Colon (tissue), 2 donors: ENCODE measurements around the gene PSMD2.
"Not testable (repeated sequence)": the region's sequence is repeated elsewhere in the genome, so short reads cannot be mapped to it uniquely, and the experiment has no call there.

ENCODE experiments used
- FAIRE-seq: peaks from 2 replicates; lab custom pipeline; 2012; peaks lifted over from hg19 to GRCh38; lab: Jason Lieb, UNC
- donor health status: control.
- donor health status: control.

PSMD2 gene

GRCh38 chr3:184339451-184340135 is 40.6 kb downstream of the PSMD2 start:
- not testable (repeated sequence) for FAIRE-seq

GRCh38 chr3:184341925-184342324 is 42.9 kb downstream of the PSMD2 start:
- no peak for FAIRE-seq

- no peak for FAIRE-seq
These were observed 44.3 kb downstream of the PSMD2 start for GRCh38 chr3:184343200-184343876.

DNA sequence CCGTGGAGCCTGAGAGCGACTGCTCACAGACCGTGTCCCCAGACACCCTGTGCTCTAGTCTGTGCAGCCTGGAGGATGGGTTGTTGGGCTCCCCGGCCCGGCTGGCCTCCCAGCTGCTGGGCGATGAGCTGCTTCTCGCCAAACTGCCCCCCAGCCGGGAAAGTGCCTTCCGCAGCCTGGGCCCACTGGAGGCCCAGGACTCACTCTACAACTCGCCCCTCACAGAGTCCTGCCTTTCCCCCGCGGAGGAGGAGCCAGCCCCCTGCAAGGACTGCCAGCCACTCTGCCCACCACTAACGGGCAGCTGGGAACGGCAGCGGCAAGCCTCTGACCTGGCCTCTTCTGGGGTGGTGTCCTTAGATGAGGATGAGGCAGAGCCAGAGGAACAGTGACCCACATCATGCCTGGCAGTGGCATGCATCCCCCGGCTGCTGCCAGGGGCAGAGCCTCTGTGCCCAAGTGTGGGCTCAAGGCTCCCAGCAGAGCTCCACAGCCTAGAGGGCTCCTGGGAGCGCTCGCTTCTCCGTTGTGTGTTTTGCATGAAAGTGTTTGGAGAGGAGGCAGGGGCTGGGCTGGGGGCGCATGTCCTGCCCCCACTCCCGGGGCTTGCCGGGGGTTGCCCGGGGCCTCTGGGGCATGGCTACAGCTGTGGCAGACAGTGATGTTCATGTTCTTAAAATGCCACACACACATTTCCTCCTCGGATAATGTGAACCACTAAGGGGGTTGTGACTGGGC is 45.7 kb downstream of the PSMD2 start:
- no peak for FAIRE-seq

- no peak for FAIRE-seq
These were observed 46.5 kb downstream of the PSMD2 start for GRCh38 chr3:184345317-184346144.

- FAIRE-seq = no peak
These were observed 47.6 kb downstream of the PSMD2 start for GRCh38 chr3:184346480-184347190.

DNA sequence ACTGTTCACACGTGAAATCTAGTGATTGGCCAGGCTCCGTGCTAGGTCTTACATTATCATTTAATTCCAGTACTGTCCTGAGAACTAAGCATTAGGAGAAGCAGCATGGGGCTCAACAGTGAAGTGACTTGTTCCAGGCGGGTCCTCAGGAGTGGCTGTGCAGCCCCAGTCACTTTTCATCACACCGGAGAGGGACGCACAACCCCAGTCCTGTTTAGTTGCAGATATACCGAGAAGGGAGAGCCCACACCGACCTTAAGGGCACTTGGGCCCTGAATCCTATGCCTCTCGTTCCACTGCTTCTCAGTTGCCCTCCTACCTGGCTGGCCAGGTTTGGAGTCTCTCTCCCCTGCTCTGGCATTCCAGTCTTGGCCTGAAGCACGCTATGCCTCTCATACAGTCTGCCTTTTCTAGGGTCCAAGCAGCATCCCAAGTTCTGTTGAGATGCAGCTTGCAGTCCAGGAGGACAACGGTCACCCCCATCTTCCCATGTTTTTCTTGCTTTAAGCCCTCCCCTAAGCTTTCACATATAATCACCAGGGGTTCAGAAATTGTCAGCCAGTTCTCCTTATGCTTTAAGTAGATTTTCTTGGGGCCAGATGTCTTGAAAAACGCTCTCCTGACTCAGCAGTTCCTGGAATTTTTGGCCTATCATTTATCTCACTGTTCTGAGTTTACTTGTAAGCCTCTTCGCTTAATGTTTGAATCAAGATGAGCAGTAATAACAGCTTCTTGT is 48.4 kb downstream of the PSMD2 start:
- FAIRE-seq = no peak

DNA sequence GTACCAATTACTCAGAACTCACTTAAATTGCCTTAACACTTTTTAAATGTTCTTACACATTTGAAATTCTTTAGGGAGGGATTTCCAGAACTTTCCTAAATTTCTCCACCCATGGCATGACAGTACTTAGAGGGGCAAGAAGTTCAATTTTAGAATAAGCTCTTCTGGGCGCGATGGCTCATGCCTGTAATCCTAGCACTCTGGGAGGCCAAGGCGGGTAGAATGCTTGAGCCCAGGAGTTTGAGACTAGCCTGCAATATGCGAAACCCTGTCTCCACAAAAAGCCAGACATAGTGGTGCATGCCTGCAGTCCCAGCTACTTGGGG is 49.0 kb downstream of the PSMD2 start:
- FAIRE-seq = no peak

- no peak for FAIRE-seq
These were observed 50.8 kb downstream of the PSMD2 start for GRCh38 chr3:184349563-184350470.

- FAIRE-seq = no peak
These were observed 51.6 kb downstream of the PSMD2 start for GRCh38 chr3:184350618-184351017.

DNA sequence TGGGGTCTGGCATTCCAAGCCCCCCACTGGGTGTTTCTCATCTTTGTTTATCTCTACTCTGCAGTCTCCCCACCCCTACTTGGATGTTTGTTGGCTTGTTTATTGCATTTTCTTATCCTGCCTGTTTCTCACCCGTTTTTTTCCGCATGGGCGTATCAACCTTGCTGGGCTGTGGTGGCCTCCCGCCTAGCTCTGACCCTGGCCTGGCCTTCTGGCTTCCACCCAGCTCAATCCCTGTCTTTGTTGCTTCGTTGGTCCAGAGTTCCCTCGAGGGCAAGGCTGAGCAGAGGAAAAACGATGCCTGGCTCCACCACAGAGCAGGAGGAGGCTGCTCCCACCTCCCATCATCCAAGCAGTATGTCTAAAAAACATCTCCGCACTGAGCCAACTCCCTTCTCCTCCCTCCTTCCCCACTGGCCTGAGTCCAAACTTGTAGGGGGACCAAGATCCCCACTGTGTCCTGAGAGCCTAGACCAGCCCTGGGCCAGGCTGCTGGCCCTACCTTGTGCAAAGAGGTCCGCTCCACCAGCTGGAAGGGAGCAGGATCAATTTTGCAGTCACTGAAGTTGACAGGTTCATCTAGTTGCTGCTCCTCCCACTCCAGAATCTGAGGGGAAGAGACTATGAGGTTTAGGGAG is 52.6 kb downstream of the PSMD2 start:
- no peak for FAIRE-seq

DNA sequence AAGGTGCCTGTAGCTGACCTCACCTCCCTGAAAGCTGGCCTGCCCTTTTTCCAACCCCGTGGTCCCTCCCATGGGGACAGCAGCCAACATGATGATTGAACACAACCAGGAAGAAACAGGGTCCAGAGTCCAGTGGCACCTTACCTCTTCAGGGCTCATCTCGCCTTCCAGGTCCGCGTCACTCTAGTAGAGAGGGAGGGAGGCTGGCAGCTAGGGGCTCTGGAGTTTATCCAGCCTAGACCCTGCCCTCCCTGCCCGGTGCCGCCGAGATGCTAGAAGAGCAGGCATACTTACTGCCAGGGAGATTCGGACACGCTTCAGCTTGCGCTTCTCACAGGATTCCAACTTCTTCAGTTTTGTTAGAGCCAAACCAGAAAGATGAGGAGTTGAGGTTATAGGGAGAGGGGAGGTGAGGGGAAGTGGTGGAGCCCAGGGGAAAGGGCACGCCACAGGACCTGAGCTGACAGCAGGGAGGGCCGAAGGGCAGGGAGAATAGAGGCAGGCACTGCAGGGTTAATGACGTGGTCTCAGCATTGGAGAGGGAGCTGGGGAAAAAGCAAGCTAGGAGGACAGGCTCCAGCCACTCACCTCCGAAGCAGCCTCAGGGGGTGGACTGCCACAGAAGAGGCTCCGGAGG is 53.2 kb downstream of the PSMD2 start:
- no peak for FAIRE-seq

DNA sequence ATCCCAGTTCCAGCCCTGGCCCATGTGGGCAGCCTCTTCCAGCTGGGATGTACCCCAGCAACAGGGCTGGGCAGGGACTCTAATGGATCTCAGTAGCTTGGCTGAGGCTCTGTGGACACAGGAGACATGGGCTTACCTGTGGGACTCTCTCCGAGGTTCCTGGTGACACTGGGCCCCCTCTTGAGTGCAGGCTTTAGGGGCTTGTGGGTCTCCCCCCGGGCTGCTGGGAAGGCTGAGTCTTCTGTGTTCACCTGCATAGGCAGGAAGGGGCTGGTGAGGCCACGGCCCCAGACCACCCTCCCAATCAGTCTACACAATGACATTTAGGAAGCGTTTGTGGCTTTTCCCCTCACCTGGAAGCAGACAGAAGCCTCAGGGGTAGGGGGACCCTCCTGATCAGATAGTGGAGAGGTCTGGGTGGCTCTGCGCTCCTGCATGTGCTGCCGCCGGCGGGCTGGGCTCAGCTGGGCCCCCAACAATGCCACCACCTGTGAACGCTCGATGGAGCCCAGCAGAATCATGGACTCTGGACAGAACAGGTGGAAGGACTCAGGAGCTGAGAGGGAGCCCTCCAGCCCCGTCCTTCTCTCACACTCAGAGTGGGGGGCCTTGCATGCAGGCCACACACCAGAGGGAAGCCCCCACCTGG is 54.0 kb downstream of the PSMD2 start:
- FAIRE-seq = no peak

DNA sequence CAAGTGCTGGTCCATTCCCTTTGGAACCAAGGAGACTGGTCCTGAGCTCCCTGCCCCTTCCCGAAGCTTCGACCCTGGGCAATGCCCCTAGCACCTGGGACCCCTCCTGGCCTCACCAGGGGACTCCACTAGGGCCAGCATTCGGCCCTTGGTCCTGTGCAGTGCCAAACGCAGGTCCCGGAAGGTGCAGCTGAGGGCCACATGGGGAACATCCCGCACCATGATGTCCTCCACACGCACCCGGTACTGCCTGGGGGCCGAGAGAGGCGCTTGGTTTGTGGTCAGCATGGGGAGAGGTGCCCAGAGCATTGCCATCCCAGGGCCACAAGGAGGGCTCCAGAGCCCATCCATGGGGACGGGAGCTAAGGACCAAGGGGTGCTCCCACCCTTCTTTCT is 54.5 kb downstream of the PSMD2 start:
- FAIRE-seq = no peak

GRCh38 chr3:184354121-184354728 is 55.2 kb downstream of the PSMD2 start:
- no peak for FAIRE-seq

DNA sequence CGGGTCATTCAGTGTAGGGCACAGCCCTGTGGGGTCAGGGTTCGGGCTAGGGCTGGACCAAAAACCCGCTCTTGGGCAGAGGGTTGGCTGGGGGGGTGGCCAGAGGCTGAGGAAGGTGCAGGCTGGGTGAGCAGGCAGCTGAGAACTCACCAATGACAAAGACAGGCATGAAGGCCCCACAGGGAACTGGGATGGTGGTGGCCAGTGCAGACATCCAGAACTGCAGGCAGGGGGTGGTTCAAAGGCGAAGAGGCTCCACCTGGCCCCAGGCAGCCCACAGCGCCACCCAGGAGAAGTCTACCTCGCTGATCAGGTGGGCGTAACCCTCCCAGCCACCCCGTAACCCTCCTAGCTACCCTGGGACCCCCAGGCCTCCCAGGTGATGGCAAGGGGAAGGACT is 55.7 kb downstream of the PSMD2 start:
- FAIRE-seq = no peak

GRCh38 chr3:184355261-184356040 is 56.4 kb downstream of the PSMD2 start:
- FAIRE-seq = no peak
